Suprapubic skin (tissue), 3 donors: ENCODE results near the gene ALCAM.

Experiments
- EP300 ChIP-seq: sonication (generic); formaldehyde crosslinking; IDR thresholded peaks from one replicate; pipeline ENCODE4 v1.6.1; 2017; ENCODE audit warnings: antibody characterized with exemption
- TF ChIP-seq, protein P1 (sequence below), 2 donors: fragments of 200-600 bp in 1 of 2; fragments of 450-650 bp in 1 of 2; sonication (generic) in 1 of 2; IDR thresholded peaks; one replicate each; pipeline ENCODE4 v1.5.1; 2016 to 2019; ENCODE audit warnings: antibody characterized with exemption in 2 of 2, mild to moderate bottlenecking in 1 of 2, moderate library complexity in 1 of 2

DNA sequence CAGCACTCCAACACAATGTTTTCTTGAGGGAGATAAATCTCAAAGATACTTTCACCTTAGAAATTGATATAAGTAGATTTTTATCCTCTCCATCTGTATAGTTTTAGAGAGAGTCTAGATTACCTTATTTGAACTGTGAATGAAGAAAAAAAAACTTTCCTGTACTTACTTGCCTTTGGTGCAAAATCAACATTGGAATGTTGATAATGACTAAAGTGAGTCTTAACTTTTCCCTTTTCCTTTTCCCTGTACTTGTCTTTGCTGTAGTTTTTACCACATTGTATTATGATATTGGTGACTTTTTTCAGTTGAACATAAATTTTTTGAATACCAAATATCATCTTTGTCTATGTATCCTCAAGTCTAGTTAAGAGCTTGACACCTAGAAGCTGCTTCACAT lies 6.7 kb downstream of the ALCAM start:
- TF ChIP-seq, protein P1, sequence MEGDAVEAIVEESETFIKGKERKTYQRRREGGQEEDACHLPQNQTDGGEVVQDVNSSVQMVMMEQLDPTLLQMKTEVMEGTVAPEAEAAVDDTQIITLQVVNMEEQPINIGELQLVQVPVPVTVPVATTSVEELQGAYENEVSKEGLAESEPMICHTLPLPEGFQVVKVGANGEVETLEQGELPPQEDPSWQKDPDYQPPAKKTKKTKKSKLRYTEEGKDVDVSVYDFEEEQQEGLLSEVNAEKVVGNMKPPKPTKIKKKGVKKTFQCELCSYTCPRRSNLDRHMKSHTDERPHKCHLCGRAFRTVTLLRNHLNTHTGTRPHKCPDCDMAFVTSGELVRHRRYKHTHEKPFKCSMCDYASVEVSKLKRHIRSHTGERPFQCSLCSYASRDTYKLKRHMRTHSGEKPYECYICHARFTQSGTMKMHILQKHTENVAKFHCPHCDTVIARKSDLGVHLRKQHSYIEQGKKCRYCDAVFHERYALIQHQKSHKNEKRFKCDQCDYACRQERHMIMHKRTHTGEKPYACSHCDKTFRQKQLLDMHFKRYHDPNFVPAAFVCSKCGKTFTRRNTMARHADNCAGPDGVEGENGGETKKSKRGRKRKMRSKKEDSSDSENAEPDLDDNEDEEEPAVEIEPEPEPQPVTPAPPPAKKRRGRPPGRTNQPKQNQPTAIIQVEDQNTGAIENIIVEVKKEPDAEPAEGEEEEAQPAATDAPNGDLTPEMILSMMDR (IDR thresholded peaks at IDR 0.05) = no peak
- no peak for TF ChIP-seq EP300
